Lung (tissue), 12 donors: ENCODE results near the gene SLC19A1. TPM values are rescaled to one million over a fixed set of nuclear protein-coding genes. Genes with fewer than 3 reads are reported as not detected.

ENCODE experiments used
- ATAC-seq: fragments of 200-7000 bp; cut with Tn5 transposase; one replicate; pipeline ENCODE4 v1.9.1; 2020; ENCODE audit warnings: moderate number of reproducible peaks; ENCODE audit not compliant: insufficient read depth, low FRiP score
- DNase-seq, 3 donors: peaks; one replicate each; pipeline ENCODE4 v3.0.0-alpha.2; 2013 to 2017
- H3K27ac ChIP-seq, 2 donors: one replicate each; pipeline ENCODE4 v1.5.1; 2013; ENCODE audit warnings: mild to moderate bottlenecking in 2 of 2, moderate library complexity in 2 of 2, control low read depth in 1 of 2, inconsistent platforms in 1 of 2, low read depth in 1 of 2, low read length in 1 of 2
- H3K27me3 ChIP-seq, 3 donors: one replicate each; pipeline ENCODE4 v1.5.1; 2013; ENCODE audit warnings: low read length in 2 of 3; ENCODE audit not compliant: control insufficient read depth in 3 of 3, insufficient read depth in 3 of 3
- H3K36me3 ChIP-seq, 4 donors: one replicate each; pipeline ENCODE4 v1.5.1; 2013; ENCODE audit warnings: low read length in 4 of 4, mild to moderate bottlenecking in 1 of 4, moderate library complexity in 1 of 4; ENCODE audit not compliant: control insufficient read depth in 4 of 4, insufficient read depth in 4 of 4
- H3K4me1 ChIP-seq, 5 donors: one replicate each; pipeline ENCODE4 v1.5.1; 2013; ENCODE audit warnings: low read length in 5 of 5, mild to moderate bottlenecking in 2 of 5, moderate library complexity in 1 of 5; ENCODE audit not compliant: control insufficient read depth in 5 of 5, insufficient read depth in 5 of 5
- H3K4me3 ChIP-seq: one replicate; pipeline ENCODE4 v1.5.1; 2013; ENCODE audit warnings: mild to moderate bottlenecking, control low read depth, moderate library complexity
- H3K9ac ChIP-seq, 2 donors: one replicate each; pipeline ENCODE4 v1.5.1; 2013; ENCODE audit warnings: low read length in 2 of 2, control low read depth in 1 of 2; ENCODE audit not compliant: insufficient read depth in 1 of 2
- H3K9me3 ChIP-seq, 4 donors: one replicate each; pipeline ENCODE4 v1.5.1; 2013; ENCODE audit warnings: low read length in 3 of 4, mild to moderate bottlenecking in 1 of 4, moderate library complexity in 1 of 4; ENCODE audit not compliant: control insufficient read depth in 4 of 4, insufficient read depth in 3 of 4
- WGBS, 2 donors: extraction: QIAGEN DNeasy Blood & Tissue Kit; methylation state at CpG; one replicate each; pipeline ENCODE4 v1.1.7; 2013; 5-methylcytosine and 5-hydroxymethylcytosine counted together
- polyA plus RNA-seq, 2 donors: library from polyadenylated mRNA; stranded (reverse); fragments of 200-250 nt; gene quantifications; one replicate each; pipeline ENCODE4 v1.2.1, GENCODE V29; 2013
- total RNA-seq, 2 donors: library from RNA; depleted of rRNA in 1 of 2; stranded (reverse); fragments of >200 nt in 1 of 2; gene quantifications; one replicate each; pipeline ENCODE4 v1.2.1, GENCODE V29; 2014 to 2021
- TF ChIP-seq, protein P1 (sequence below): IDR thresholded peaks from 2 replicates; pipeline ENCODE4 v1.5.1; 2012; ENCODE audit warnings: mild to moderate bottlenecking; ENCODE audit errors: control extremely low read depth, extremely low read depth
- donor health status: control.
- donor health status: control.
- donor health status: Bipolar disorder and iron deficiency.
- donor health status: healthy.
- donor health status: DM: yes; HTN: yes; CAD: no.

The SLC19A1 gene
- total and polyA plus RNA-seq, 4 donors = 23.8 to 42.0 (median 26.2) TPM

DNA sequence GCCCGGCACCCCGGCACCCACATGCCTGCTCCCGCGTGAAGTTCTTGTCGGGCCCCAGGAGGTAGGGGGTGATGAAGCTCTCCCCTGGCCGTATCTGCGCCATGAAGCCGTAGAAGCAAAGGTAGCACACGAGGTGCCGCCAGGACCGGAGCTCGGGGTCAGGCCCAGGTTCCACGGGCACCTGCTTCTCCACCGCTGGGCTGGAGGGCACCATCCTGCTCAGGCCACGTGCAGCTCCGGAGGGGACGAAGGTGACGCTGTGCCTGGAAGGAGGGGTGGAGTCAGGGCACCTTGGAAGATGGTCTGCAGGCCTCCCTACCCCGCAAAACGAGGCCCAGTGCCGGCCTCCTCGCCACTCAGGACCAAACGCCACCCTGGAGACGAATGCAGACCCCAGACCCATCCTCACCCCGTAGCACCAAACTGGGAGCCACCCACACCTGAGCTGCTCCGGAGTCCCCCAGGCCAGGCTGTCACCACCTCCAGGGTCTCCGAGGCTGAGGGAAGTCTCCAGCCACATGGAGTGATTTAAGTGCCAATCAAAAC, 4.4 kb downstream of the SLC19A1 start:
- no peak for ATAC-seq

DNA sequence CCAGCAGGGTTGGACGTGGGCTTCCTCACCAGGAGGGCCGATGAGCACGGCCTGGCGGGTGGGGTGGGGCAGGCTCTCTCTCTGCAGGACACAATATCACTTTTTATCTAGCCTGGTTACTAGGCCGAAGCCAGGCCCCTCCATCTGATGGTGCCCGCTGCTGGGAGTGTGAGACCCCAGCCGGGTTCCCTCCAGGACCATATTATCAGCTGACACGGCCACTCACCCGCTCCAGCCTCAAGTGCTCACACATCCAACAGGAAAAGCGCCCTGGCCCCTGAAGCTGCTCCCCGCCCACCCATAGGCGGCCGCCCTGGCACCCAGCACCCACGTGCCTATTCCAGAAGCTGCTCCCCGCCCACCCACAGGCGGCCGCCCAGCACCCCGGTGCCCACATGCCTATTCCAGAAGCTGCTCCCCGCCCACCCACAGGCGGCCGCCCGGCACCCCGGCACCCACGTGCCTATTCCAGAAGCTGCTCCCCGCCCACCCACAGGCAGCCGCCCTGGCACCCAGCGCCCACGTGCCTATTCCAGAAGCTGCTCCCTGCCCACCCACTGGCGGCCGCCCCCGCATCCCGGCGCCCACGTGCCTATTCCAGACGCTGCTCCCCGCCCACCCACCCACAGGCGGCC, 5.0 kb downstream of the SLC19A1 start:
- ATAC-seq = no peak
- peaks cover 0 to 36% (median 19%) of the 10 kb centered on the region in 5 donors for H3K4me1 ChIP-seq
- H3K4me3 ChIP-seq = no peak overlapping the region
- peaks cover 0 to 3% (median 0%) of the 10 kb centered on the region in 4 donors for H3K36me3 ChIP-seq
- H3K9me3 ChIP-seq = no peaks in the 10 kb centered on the region
- no peak overlapping the region for H3K9ac ChIP-seq
- no peak overlapping the region for H3K27ac ChIP-seq
- H3K27me3 ChIP-seq = no peaks in the 10 kb centered on the region
- TF ChIP-seq, protein P1, sequence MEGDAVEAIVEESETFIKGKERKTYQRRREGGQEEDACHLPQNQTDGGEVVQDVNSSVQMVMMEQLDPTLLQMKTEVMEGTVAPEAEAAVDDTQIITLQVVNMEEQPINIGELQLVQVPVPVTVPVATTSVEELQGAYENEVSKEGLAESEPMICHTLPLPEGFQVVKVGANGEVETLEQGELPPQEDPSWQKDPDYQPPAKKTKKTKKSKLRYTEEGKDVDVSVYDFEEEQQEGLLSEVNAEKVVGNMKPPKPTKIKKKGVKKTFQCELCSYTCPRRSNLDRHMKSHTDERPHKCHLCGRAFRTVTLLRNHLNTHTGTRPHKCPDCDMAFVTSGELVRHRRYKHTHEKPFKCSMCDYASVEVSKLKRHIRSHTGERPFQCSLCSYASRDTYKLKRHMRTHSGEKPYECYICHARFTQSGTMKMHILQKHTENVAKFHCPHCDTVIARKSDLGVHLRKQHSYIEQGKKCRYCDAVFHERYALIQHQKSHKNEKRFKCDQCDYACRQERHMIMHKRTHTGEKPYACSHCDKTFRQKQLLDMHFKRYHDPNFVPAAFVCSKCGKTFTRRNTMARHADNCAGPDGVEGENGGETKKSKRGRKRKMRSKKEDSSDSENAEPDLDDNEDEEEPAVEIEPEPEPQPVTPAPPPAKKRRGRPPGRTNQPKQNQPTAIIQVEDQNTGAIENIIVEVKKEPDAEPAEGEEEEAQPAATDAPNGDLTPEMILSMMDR = no peak
- DNase-seq = no peak
- WGBS, 2 donors = 94 to 96% methylated on average over 37 of the region's 37 CpGs

More for the DNA sequence above, 4.4 kb downstream of the SLC19A1 start:
- peaks cover 0 to 35% (median 19%) of the 10 kb centered on the region in 5 donors for H3K4me1 ChIP-seq
- WGBS, 2 donors = 93 to 94% methylated on average over 25 to 27 of the region's 27 CpGs
- DNase-seq = peak in 1 of 3 donors; percentile 6
- H3K27ac ChIP-seq = no peak overlapping the region
- TF ChIP-seq, protein P1 = no peak
- H3K9ac ChIP-seq = no peak overlapping the region
- H3K4me3 ChIP-seq = no peak overlapping the region
- peaks cover 0 to 3% (median 0%) of the 10 kb centered on the region in 4 donors for H3K36me3 ChIP-seq
- no peaks in the 10 kb centered on the region for H3K9me3 ChIP-seq
- H3K27me3 ChIP-seq = no peaks in the 10 kb centered on the region

DNA sequence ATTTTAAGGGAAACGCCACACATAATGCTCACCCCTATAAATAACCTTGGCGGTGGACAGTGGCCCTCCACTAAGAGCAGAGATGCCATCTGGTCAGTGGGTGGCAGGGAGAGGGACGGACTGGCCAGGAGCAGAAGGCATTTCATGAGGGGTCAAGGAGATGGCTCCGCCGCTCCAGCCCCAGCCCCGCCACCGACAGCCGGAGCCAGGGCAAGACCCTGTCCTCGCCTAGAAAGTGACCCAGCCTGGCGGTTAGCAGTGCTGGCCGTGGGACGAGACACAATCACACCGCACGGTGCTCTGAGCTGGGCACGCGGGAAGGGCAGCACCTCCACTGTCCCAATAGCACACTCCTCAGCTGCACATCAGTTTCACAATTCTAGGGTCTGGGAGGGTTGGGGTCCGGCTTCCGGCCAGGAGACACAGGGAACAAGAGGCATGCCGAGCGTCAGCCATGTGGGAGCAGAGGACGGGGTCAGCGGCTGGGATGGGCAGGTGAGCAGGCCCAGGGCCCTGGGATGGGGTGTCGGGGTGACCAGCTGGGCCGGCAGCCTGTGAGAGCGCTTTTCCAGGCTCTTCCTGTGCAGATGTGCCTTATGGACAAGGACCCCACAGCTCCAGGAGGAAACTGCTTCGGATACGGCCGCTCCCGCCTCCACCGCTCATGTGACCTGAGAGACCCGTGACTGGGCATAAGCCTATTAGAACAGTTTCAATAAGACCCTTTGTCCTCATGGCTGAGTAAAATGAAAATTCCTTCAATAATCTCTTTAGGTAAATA, 5.7 kb downstream of the SLC19A1 start:
- Histone ChIP-seq H3K27me3 (no peaks in the 10 kb centered on the region), H3K4me3 (no peak overlapping the region), H3K36me3 (peaks cover 0 to 6% (median 0%) of the 10 kb centered on the region in 4 donors), H3K4me1 (peaks cover 0 to 34% (median 17%) of the 10 kb centered on the region in 5 donors), H3K27ac (no peak overlapping the region), H3K9ac (no peak overlapping the region), H3K9me3 (no peaks in the 10 kb centered on the region)
- TF ChIP-seq, protein P1 = no peak
- ATAC-seq = no peak
- 92% methylated on average over 31 of the region's 31 CpGs for WGBS, 2 donors
- no peak for DNase-seq
